ENCODE measurements around the gene NPL. TPM values are rescaled to one million over a fixed set of nuclear protein-coding genes. Genes with fewer than 3 reads are reported as not detected.

NPL gene
- total RNA-seq, 1 donor from 2014 or later, result 2.3 TPM

GRCh38 chr1:182848736-182849135 is 59.2 kb downstream of the NPL start:
- TF ChIP-seq, protein P1, sequence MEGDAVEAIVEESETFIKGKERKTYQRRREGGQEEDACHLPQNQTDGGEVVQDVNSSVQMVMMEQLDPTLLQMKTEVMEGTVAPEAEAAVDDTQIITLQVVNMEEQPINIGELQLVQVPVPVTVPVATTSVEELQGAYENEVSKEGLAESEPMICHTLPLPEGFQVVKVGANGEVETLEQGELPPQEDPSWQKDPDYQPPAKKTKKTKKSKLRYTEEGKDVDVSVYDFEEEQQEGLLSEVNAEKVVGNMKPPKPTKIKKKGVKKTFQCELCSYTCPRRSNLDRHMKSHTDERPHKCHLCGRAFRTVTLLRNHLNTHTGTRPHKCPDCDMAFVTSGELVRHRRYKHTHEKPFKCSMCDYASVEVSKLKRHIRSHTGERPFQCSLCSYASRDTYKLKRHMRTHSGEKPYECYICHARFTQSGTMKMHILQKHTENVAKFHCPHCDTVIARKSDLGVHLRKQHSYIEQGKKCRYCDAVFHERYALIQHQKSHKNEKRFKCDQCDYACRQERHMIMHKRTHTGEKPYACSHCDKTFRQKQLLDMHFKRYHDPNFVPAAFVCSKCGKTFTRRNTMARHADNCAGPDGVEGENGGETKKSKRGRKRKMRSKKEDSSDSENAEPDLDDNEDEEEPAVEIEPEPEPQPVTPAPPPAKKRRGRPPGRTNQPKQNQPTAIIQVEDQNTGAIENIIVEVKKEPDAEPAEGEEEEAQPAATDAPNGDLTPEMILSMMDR (IDR thresholded peaks at IDR 0.05; ENCODE audit: partially characterized antibody, unreplicated experiment), result no peak
- H3K27me3 Mint-ChIP-seq (ENCODE audit: unreplicated experiment), result no peaks in the 10 kb centered on the region
- no peaks in the 10 kb centered on the region for H3K36me3 Mint-ChIP-seq (ENCODE audit: unreplicated experiment)
- peaks cover 2% of the 10 kb centered on the region for H3K4me1 Mint-ChIP-seq (ENCODE audit: low read depth, unreplicated experiment)
- no peak overlapping the region for H3K27ac Mint-ChIP-seq (ENCODE audit: unreplicated experiment)
- no peak for DNase-seq
- peaks cover 2% of the 10 kb centered on the region for H3K9me3 Mint-ChIP-seq (ENCODE audit: unreplicated experiment)
- H3K4me3 Mint-ChIP-seq (ENCODE audit: unreplicated experiment), result no peak overlapping the region

DNA sequence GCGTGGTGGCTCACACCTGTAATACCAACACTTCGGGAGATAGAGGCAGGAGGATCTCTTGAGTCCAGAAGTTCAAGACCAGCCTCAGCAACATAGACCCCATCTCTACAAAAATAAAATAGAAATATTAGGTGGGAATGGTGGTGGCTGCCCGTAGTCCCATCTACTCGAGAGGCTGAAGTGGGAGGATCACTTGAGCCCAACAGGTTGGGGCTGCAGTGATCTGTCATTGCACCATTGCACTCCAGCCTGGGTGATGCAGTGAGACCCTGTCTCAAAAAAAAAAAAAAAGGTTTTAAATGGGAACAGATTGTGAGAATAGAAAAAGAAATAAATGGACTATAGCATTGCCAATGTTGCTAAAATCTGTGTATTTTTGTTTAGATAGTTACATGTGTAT is 60.7 kb downstream of the NPL start:
- Mint-ChIP-seq H3K4me3 (ENCODE audit: unreplicated experiment) (no peak overlapping the region), H3K4me1 (ENCODE audit: low read depth, unreplicated experiment) (peaks cover 2% of the 10 kb centered on the region), H3K27ac (ENCODE audit: unreplicated experiment) (no peak overlapping the region), H3K9me3 (ENCODE audit: unreplicated experiment) (peaks cover 2% of the 10 kb centered on the region), H3K36me3 (ENCODE audit: unreplicated experiment) (no peaks in the 10 kb centered on the region), H3K27me3 (ENCODE audit: unreplicated experiment) (no peaks in the 10 kb centered on the region)
- no peak for DNase-seq
- TF ChIP-seq, protein P1 (IDR thresholded peaks at IDR 0.05; ENCODE audit: partially characterized antibody, unreplicated experiment), result no peak

GRCh38 chr1:182851825-182852224 is 62.3 kb downstream of the NPL start:
- no peaks in the 10 kb centered on the region for H3K36me3 Mint-ChIP-seq (ENCODE audit: unreplicated experiment)

GRCh38 chr1:182855911-182856310 is 66.3 kb downstream of the NPL start:
- TF ChIP-seq, protein P1 (IDR thresholded peaks at IDR 0.05; ENCODE audit: partially characterized antibody, unreplicated experiment), result no peak
- Mint-ChIP-seq H3K9me3 (ENCODE audit: unreplicated experiment) (no peaks in the 10 kb centered on the region), H3K27me3 (ENCODE audit: unreplicated experiment) (no peaks in the 10 kb centered on the region), H3K4me3 (ENCODE audit: unreplicated experiment) (no peak overlapping the region), H3K27ac (ENCODE audit: unreplicated experiment) (no peak overlapping the region), H3K36me3 (ENCODE audit: unreplicated experiment) (no peaks in the 10 kb centered on the region), H3K4me1 (ENCODE audit: low read depth, unreplicated experiment) (no peaks in the 10 kb centered on the region)
- no peak for DNase-seq

More at GRCh38 chr1:182851825-182852224, 62.3 kb downstream of the NPL start:
- H3K4me3 Mint-ChIP-seq (ENCODE audit: unreplicated experiment), result no peak overlapping the region
- peaks cover 2% of the 10 kb centered on the region for H3K9me3 Mint-ChIP-seq (ENCODE audit: unreplicated experiment)
- H3K27me3 Mint-ChIP-seq (ENCODE audit: unreplicated experiment), result no peaks in the 10 kb centered on the region
- no peaks in the 10 kb centered on the region for H3K4me1 Mint-ChIP-seq (ENCODE audit: low read depth, unreplicated experiment)
- no peak overlapping the region for H3K27ac Mint-ChIP-seq (ENCODE audit: unreplicated experiment)
- TF ChIP-seq, protein P1 (IDR thresholded peaks at IDR 0.05; ENCODE audit: partially characterized antibody, unreplicated experiment), result no peak
- DNase-seq, result no peak

- TF ChIP-seq, protein P1 (IDR thresholded peaks at IDR 0.05; ENCODE audit: partially characterized antibody, unreplicated experiment), result no peak
- H3K4me1 Mint-ChIP-seq (ENCODE audit: low read depth, unreplicated experiment), result no peaks in the 10 kb centered on the region
- H3K9me3 Mint-ChIP-seq (ENCODE audit: unreplicated experiment), result no peaks in the 10 kb centered on the region
- no peaks in the 10 kb centered on the region for H3K36me3 Mint-ChIP-seq (ENCODE audit: unreplicated experiment)
- H3K4me3 Mint-ChIP-seq (ENCODE audit: unreplicated experiment), result no peak overlapping the region
- DNase-seq, result no peak
- no peaks in the 10 kb centered on the region for H3K27me3 Mint-ChIP-seq (ENCODE audit: unreplicated experiment)
- H3K27ac Mint-ChIP-seq (ENCODE audit: unreplicated experiment), result no peak overlapping the region
Measured at GRCh38 chr1:182857212-182857611, 67.6 kb downstream of the NPL start.

All from glutamatergic neuron (in vitro differentiated cells).